Measurements from ENCODE around the gene KIF5B. TPM values are rescaled to one million over a fixed set of nuclear protein-coding genes. Genes with fewer than 3 reads are reported as not detected.
"Not testable (repeated sequence)": the region's sequence is repeated elsewhere in the genome, so short reads cannot be mapped to it uniquely, and the experiment has no call there.

KIF5B gene
- total RNA-seq (2014; rRNA removed; shearing (Covaris generic)), result 36.0 and 64.2 TPM in 2 replicates

GRCh38 chr10:32056136-32057035 is at the start of gene KIF5B:
KIF5B (minus strand) TSS chr10:32056425; CDS start chr10:32055973, 452 bp downstream.
- in situ Hi-C loops (cut with HindIII; ENCODE audit: low sequenced_read_pairs), result no loop called here
- peak; percentile 85 for DNase-seq (ENCODE audit: low spot score)

GRCh38 chr10:32105782-32106382 is 49.7 kb upstream of the KIF5B start:
- in situ Hi-C loops (cut with HindIII; ENCODE audit: low sequenced_read_pairs), result no loop called here

GRCh38 chr10:32104622-32105509 is 48.6 kb upstream of the KIF5B start:
- DNase-seq (ENCODE audit: low spot score), result no peak
- in situ Hi-C loops (cut with HindIII; ENCODE audit: low sequenced_read_pairs), result no loop called here

More at GRCh38 chr10:32105782-32106382, 49.7 kb upstream of the KIF5B start:
- no peak for DNase-seq (ENCODE audit: low spot score)

- in situ Hi-C loops (cut with HindIII; ENCODE audit: low sequenced_read_pairs), result no loop called here
- no peak for DNase-seq (ENCODE audit: low spot score)
Observed at GRCh38 chr10:32104181-32104580, 48.0 kb upstream of the KIF5B start.

- in situ Hi-C loops (cut with HindIII; ENCODE audit: low sequenced_read_pairs), result no loop called here
- DNase-seq (ENCODE audit: low spot score), result no peak
Observed at GRCh38 chr10:32103721-32104120, 47.5 kb upstream of the KIF5B start.

DNA sequence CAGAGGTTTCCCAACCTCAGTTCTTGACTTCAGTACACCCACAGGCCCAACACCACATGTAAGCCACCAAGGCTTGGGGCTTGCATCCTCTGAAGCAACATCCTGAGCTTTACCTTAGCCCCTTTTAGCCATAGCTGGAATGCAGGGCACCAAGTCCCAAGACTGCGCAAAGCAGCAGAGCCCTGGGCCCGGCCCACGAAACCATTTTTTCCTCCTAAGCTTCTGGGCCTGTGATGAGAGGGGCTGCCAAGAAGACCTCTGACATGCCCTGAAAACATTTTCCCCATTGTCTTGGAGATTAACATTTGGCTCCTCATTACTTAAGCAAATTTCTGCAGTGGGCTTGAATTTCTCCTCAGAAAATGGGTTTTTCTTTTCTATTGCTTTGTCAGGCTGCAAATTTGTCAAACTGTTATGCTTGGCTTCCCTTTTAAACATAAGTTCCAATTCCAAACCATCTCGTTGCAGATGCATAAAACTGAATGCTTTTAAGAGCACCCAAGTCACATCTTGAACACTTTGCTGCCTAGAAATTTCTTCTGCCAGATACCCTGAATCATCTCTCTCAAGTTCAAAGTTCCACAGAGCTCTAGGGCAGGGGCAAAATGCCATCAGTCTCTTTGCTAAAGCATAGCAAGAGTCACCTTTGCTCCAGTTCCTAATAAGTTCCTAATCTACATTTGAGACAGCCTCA is 42.5 kb upstream of the KIF5B start:
- DNase-seq (ENCODE audit: low spot score), result not testable (repeated sequence)

GRCh38 chr10:32095116-32095733 is 39.0 kb upstream of the KIF5B start:
- in situ Hi-C loops (cut with HindIII; ENCODE audit: low sequenced_read_pairs), result no loop called here
- DNase-seq (ENCODE audit: low spot score), result no peak

More for the DNA sequence above, 42.5 kb upstream of the KIF5B start:
- in situ Hi-C loops (cut with HindIII; ENCODE audit: low sequenced_read_pairs), result not testable (repeated sequence)

- in situ Hi-C loops (cut with HindIII; ENCODE audit: low sequenced_read_pairs), result no loop called here
- DNase-seq (ENCODE audit: low spot score), result no peak
Observed at GRCh38 chr10:32093650-32094049, 37.4 kb upstream of the KIF5B start.

DNA sequence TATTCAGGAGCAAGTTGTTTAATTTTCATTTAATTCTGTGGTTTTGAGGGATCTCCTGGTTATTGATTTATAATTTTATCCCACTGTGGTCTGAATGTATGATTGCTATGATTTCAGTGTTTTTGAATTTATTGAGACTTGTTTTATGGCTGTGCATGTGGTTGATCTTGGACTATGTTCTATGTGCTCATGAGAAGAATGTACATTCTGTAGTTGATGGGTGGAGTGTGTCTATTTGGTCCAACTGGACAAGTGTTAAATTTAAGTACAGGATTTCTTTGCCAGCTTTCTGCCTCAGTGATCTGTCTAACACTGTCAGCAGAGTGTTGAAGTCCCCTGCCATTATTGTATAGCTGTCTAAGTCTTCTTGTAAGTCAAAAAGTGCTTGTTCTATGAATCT is 34.8 kb upstream of the KIF5B start:
- in situ Hi-C loops (cut with HindIII; ENCODE audit: low sequenced_read_pairs), result no loop called here
- no peak for DNase-seq (ENCODE audit: low spot score)

DNA sequence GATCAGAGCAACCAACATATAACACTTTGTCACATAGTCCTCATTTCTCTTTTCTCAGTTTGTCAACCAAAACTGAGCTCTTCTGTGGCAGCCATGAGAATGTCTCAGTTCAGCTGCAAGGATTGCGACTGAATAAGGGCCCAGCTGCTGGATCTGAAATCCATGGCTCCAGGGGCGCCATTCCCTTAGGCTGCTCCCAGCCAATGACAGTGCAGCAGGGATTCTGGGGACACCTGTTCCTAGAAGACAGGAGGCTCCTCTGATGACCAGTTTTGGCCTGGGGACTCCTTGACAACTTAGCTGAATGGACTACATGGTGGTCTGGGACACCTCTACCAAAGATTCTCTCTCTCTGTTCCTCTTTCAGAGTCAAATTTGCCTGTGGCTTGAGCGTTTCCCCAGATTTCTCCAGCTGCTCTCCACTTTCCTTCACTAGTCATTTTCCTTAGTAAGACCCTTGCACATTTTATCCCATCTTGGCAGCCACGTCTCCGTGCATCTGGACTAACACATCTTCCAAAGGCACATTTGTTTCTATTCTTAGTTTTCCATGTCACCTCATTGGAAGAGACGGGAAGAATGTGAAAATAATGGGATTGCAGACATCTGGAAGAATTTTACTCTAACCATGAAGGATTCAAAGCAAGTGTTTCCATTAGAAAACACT is 28.1 kb upstream of the KIF5B start:
- in situ Hi-C loops (cut with HindIII; ENCODE audit: low sequenced_read_pairs), result no loop called here
- DNase-seq (ENCODE audit: low spot score), result no peak

- no peak for DNase-seq (ENCODE audit: low spot score)
- in situ Hi-C loops (cut with HindIII; ENCODE audit: low sequenced_read_pairs), result no loop called here
Observed at GRCh38 chr10:32077896-32078485, 21.8 kb upstream of the KIF5B start.

- no peak for DNase-seq (ENCODE audit: low spot score)
- in situ Hi-C loops (cut with HindIII; ENCODE audit: low sequenced_read_pairs), result no loop called here
Observed at GRCh38 chr10:32073659-32074058, 17.4 kb upstream of the KIF5B start.

- in situ Hi-C loops (cut with HindIII; ENCODE audit: low sequenced_read_pairs), result no loop called here
- DNase-seq (ENCODE audit: low spot score), result no peak
Observed at GRCh38 chr10:32073128-32073527, 16.9 kb upstream of the KIF5B start.

GRCh38 chr10:32072025-32072800 is 16.0 kb upstream of the KIF5B start:
- DNase-seq (ENCODE audit: low spot score), result no peak
- in situ Hi-C loops (cut with HindIII; ENCODE audit: low sequenced_read_pairs), result no loop called here

DNA sequence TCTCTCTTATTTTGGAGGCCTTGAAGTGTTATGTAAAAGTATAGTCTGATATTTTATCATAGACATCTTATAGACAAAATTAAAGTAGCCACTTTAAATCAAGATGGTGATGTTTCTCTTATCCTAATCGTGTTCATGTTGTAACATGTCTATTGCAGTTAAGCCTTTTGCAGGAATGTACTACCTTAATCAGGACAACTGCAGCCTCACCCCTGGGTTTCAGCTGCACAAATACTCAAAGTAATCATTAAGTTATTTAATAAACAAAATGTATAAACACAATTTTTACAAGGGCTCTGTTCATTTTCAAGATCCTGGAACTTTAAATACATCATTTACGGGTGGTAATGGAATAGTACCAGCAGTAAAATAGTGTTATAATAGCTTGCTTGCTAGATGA is 14.4 kb upstream of the KIF5B start:
- in situ Hi-C loops (cut with HindIII; ENCODE audit: low sequenced_read_pairs), result no loop called here
- DNase-seq (ENCODE audit: low spot score), result no peak

DNA sequence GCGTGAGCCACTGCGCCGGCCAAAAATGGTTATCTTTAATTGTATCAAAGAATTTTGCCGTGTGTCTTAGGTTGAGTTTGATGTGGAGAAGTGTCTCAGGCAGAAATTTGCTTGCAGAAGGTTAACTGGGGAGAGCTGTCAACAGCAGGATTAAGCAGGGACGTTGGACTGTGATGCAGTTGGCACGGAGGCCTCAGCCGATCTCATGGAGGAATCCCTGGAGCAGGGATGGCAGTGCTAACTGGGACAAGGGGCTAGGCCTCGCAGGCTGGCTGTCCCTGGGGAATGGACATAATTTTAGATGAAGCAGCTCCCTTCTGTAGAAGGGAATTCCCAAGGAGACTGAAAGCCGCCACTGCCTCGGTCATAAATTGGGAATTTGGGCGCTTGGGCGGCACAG is 12.3 kb upstream of the KIF5B start:
- DNase-seq (ENCODE audit: low spot score), result no peak
- in situ Hi-C loops (cut with HindIII; ENCODE audit: low sequenced_read_pairs), result no loop called here

GRCh38 chr10:32067931-32068330 is 11.7 kb upstream of the KIF5B start:
- in situ Hi-C loops (cut with HindIII; ENCODE audit: low sequenced_read_pairs); DNase-seq (ENCODE audit: low spot score): not testable (repeated sequence)
